HL-60 (cell line): ENCODE results near the gene CLEC19A.

Source experiments
- POLR2AphosphoS5 ChIP-seq: IDR thresholded peaks from 2 replicates; pipeline ENCODE4 v1.6.1; 2012; ENCODE audit warnings: low read depth
- TF ChIP-seq, protein P1 (sequence below): IDR thresholded peaks from one replicate; pipeline ENCODE4 v1.5.1; 2011; ENCODE audit warnings: low read length, control low read depth, inconsistent platforms; ENCODE audit not compliant: insufficient read depth

DNA sequence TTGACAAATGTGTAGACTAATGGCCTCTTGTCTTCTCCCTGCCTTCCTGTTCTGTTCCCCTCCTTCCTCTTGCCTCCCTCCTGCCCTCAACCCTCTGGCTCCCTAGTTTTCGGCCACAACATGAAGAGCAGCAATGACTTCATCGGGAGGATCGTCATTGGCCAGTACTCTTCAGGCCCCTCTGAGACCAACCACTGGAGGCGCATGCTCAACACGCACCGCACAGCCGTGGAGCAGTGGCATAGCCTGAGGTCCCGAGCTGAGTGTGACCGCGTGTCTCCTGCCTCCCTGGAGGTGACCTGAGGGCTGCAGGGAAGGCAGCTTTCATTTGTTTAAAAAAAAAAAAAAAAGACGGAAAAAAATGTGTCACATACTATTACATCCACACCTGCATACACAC is 18.8 kb upstream of the CLEC19A start:
- TF ChIP-seq, protein P1, sequence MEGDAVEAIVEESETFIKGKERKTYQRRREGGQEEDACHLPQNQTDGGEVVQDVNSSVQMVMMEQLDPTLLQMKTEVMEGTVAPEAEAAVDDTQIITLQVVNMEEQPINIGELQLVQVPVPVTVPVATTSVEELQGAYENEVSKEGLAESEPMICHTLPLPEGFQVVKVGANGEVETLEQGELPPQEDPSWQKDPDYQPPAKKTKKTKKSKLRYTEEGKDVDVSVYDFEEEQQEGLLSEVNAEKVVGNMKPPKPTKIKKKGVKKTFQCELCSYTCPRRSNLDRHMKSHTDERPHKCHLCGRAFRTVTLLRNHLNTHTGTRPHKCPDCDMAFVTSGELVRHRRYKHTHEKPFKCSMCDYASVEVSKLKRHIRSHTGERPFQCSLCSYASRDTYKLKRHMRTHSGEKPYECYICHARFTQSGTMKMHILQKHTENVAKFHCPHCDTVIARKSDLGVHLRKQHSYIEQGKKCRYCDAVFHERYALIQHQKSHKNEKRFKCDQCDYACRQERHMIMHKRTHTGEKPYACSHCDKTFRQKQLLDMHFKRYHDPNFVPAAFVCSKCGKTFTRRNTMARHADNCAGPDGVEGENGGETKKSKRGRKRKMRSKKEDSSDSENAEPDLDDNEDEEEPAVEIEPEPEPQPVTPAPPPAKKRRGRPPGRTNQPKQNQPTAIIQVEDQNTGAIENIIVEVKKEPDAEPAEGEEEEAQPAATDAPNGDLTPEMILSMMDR, result no peak
- no peak for TF ChIP-seq POLR2AphosphoS5
